ENCODE data around the gene LAMA4.
A peak's percentile ranks its signal among the peaks of the same experiment; 100 is the strongest.

DNA sequence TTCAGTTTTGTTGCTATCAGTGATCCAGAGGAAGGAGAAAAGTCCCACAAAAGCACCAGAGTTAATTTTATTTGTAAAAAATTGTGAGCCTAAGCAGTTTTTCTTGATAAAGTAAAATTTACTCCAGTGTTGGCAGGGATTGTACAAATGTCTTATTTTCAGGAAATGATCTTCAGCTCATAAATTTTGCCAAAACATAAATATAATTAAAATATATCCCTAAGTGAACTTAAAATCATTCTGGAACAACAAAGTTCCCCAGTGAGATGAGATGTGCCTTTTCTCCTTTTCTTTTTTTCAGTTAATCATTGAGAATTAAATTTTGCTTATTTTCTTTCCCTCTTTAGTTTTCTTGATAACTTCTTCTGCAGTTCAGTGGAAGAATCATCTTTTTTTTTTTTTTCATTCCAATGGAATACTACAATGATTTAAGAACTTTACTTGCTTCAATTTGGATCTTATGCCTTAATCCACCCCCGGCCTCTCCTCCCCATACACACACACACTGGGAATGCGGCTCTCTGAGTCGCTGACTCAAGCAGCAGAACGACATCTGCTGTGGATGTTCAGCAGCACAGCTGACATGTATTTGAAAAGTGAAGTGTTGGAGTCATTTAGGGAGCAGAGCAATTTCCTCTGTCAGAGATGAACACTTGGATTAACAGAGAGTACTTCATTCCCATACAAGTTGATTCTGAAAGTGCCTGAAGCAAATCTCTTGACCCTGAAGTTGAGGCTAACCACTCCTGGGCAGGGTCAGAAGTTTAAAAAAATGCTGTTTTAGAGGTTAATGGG is 27.7 kb upstream of the LAMA4 start:
- TF ChIP-seq EZH2 (IDR thresholded peaks at IDR 0.05; ENCODE audit: low read length, unreplicated experiment) = no peak
- TF ChIP-seq, protein P1, sequence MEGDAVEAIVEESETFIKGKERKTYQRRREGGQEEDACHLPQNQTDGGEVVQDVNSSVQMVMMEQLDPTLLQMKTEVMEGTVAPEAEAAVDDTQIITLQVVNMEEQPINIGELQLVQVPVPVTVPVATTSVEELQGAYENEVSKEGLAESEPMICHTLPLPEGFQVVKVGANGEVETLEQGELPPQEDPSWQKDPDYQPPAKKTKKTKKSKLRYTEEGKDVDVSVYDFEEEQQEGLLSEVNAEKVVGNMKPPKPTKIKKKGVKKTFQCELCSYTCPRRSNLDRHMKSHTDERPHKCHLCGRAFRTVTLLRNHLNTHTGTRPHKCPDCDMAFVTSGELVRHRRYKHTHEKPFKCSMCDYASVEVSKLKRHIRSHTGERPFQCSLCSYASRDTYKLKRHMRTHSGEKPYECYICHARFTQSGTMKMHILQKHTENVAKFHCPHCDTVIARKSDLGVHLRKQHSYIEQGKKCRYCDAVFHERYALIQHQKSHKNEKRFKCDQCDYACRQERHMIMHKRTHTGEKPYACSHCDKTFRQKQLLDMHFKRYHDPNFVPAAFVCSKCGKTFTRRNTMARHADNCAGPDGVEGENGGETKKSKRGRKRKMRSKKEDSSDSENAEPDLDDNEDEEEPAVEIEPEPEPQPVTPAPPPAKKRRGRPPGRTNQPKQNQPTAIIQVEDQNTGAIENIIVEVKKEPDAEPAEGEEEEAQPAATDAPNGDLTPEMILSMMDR (conservative IDR thresholded peaks at IDR 0.05; ENCODE audit: low read depth, low read length) = peak; percentile 49; the same call in 1 of the 2 replicates
